ENCODE data around the gene OSM. TPM values are rescaled to one million over a fixed set of nuclear protein-coding genes. Genes with fewer than 3 reads are reported as not detected.

OSM gene
- total RNA-seq, 4 donors from 2014 or later, result 0.19 to 5.7 (median 0.19) TPM; not detected in 1

DNA sequence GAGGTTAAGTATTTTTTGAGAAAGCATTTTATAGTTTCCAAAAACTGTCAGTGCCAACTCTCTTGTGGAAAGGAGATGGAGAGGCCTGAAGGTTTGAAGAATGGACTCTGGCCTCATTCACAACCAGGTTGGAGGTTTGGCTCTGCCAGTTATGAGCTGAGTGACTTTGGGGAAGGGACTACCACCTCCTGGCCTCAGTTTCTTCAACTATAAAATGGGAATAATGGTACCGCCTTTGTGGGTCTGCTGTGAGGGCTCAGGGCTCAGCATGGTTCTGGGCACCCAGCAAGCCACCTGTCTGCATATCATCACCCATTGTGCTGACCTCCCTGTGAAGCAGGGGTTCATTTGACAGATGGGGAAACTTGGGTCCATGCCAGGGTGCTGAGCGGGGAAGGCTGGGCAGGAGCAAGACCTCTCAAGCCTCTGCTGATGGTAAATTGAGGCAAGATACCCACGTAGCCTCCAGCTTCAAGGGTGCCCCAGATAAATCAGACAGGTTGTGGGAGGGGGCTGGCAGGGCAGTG is 16.5 kb downstream of the OSM start:
- H3K4me3 ChIP-seq, result no peak overlapping the region
- H3K36me3 ChIP-seq, result no peaks in the 10 kb centered on the region
- intact Hi-C loops (cut with DNase I), result loop anchor here (5.0 kb wide), 1 partner anchor 138 kb away; no protein-coding TSS in a partner anchor
- H3K4me1 ChIP-seq, result peaks cover 32 to 88% (median 40%) of the 10 kb centered on the region in 3 donors
- TF ChIP-seq POLR2A (IDR thresholded peaks at IDR 0.05), result no peak
- TF ChIP-seq, protein P1, sequence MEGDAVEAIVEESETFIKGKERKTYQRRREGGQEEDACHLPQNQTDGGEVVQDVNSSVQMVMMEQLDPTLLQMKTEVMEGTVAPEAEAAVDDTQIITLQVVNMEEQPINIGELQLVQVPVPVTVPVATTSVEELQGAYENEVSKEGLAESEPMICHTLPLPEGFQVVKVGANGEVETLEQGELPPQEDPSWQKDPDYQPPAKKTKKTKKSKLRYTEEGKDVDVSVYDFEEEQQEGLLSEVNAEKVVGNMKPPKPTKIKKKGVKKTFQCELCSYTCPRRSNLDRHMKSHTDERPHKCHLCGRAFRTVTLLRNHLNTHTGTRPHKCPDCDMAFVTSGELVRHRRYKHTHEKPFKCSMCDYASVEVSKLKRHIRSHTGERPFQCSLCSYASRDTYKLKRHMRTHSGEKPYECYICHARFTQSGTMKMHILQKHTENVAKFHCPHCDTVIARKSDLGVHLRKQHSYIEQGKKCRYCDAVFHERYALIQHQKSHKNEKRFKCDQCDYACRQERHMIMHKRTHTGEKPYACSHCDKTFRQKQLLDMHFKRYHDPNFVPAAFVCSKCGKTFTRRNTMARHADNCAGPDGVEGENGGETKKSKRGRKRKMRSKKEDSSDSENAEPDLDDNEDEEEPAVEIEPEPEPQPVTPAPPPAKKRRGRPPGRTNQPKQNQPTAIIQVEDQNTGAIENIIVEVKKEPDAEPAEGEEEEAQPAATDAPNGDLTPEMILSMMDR (IDR thresholded peaks at IDR 0.05), result no peak
- H3K27ac ChIP-seq, result no peak overlapping the region
- no peak for DNase-seq
- no peaks in the 10 kb centered on the region for H3K9me3 ChIP-seq
- H3K27me3 ChIP-seq, result peaks cover 0 to 47% (median 0%) of the 10 kb centered on the region in 4 donors
- 100% methylated on average over 1 of the region's 3 CpGs; no CpG with 5 or more reads in 1 of the 2 donors for WGBS, 2 donors

DNA sequence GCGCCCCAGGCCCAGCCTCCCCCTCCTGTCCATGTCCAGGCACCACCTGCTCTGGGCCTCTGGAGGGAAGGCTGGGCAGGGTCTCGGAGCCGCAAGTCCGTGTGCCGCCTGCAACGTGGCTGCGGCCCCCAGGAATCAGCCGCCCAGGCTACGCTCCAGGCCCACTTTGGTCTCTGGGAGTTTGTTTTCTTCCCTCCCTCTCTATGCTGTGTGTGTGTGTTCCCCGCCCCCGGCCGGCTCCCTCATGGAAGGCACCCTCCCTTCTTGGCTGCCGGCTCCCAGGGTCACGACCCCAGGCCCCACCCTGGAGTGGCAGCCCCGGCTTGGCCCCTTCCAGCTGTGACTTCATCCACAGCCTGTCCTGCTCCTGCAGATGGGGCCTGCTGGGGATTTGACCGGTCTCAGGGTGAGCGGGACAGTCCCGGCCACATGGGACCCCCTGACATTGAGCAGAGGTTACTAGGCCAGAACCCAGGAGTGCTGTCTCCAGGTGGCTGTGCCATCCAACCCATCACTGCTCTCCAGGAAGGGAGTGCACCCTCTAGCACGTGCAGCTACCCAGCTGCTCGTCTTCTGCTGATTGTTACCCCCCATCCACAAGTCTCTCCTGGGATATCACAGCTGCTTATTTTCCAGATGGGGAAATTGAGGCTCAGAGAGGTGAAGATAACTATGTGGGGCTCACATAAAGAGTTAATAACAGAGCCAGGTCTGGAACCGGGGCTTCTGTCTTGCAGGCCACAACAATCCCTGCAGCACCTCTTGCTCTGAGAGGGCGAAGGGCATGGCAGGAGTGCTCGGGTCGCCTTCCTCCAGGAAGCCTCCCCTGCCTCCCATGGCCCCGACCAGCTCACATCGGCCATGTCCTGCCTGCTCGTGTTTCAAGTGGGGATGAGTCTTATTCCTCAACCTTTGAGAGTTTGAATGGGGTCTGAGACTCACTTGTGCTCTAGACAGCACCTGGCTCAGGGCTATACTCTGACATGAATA is 17.3 kb downstream of the OSM start:
- Histone ChIP-seq H3K27me3 (peaks cover 0 to 55% (median 0%) of the 10 kb centered on the region in 4 donors), H3K36me3 (no peaks in the 10 kb centered on the region), H3K4me3 (no peak overlapping the region), H3K4me1 (peaks cover 32 to 93% (median 40%) of the 10 kb centered on the region in 3 donors), H3K9me3 (no peaks in the 10 kb centered on the region), H3K27ac (peak overlapping the region in 2 of 4 donors; percentile 11 to 33)
- no peak for DNase-seq
- TF ChIP-seq POLR2A (IDR thresholded peaks at IDR 0.05), result no peak
- TF ChIP-seq, protein P1 (IDR thresholded peaks at IDR 0.05), result no peak
- intact Hi-C loops (cut with DNase I), result loop anchor here (5.0 kb wide), 1 partner anchor 137 kb away; no protein-coding TSS in a partner anchor
- WGBS, 2 donors, result 61 to 84% methylated on average over 12 to 18 of the region's 27 CpGs

DNA sequence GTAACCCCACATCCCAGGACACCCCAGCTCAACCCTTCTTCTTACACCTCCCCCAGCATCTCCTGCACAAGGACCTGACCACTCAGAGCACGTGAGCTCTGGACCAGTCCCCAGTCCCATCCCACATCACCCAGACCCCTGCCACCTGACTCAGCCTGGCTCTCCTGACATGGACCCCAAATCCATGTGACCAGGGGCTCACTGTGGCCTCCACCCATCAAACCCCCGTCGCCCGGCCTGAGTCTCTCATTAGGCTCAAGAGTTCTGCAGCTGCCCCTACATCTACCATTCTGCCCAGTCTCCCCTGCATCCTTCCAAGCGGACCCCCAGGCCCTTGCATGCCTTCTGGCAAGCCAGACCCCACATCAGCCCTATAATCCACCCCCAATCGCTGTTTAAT is 18.2 kb downstream of the OSM start:
- Histone ChIP-seq H3K4me3 (no peak overlapping the region), H3K27me3 (peaks cover 0 to 55% (median 0%) of the 10 kb centered on the region in 4 donors), H3K4me1 (peaks cover 28 to 84% (median 37%) of the 10 kb centered on the region in 3 donors), H3K36me3 (no peaks in the 10 kb centered on the region), H3K9me3 (no peaks in the 10 kb centered on the region), H3K27ac (peak overlapping the region in 2 of 4 donors; percentile 11 to 33)
- no peak for DNase-seq
- TF ChIP-seq, protein P1 (IDR thresholded peaks at IDR 0.05), result no peak
- no peak for TF ChIP-seq POLR2A (IDR thresholded peaks at IDR 0.05)
- WGBS, 2 donors, result 64 to 76% methylated on average over 3 to 6 of the region's 6 CpGs
- intact Hi-C loops (cut with DNase I), result no loop called here

DNA sequence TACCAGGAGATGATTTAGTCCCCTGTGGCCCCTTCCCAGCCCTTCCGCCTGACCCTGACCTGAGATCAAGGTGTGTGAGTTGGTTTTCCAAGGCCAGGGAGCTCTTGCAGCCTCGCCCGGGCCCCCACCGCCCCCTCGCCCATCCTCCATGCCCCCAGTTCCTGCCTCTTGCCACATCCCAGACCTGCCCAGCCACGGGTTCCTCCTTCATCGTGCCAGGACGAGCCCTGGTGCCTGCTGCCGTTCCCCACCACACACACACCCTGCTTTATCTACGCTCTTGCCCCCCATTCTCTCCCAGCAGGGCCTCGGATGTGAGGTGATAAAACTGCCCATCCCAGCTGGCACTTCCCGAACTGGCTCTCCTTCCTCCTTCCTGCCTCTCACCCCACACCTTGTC is 18.7 kb downstream of the OSM start:
- Histone ChIP-seq H3K4me1 (peaks cover 23 to 79% (median 32%) of the 10 kb centered on the region in 3 donors), H3K27ac (peak overlapping the region in 2 of 4 donors; percentile 33 to 66)

More for the DNA sequence above, 18.7 kb downstream of the OSM start:
- Histone ChIP-seq H3K4me3 (no peak overlapping the region), H3K36me3 (no peaks in the 10 kb centered on the region), H3K9me3 (no peaks in the 10 kb centered on the region), H3K27me3 (peaks cover 0 to 55% (median 0%) of the 10 kb centered on the region in 4 donors)
- no peak for DNase-seq
- intact Hi-C loops (cut with DNase I), result no loop called here
- TF ChIP-seq POLR2A (IDR thresholded peaks at IDR 0.05), result no peak
- TF ChIP-seq, protein P1 (IDR thresholded peaks at IDR 0.05), result no peak
- WGBS, 2 donors, result 37 to 70% methylated on average over 9 to 11 of the region's 12 CpGs
